Measurements from ENCODE around the gene ADAMTSL4.

DNA sequence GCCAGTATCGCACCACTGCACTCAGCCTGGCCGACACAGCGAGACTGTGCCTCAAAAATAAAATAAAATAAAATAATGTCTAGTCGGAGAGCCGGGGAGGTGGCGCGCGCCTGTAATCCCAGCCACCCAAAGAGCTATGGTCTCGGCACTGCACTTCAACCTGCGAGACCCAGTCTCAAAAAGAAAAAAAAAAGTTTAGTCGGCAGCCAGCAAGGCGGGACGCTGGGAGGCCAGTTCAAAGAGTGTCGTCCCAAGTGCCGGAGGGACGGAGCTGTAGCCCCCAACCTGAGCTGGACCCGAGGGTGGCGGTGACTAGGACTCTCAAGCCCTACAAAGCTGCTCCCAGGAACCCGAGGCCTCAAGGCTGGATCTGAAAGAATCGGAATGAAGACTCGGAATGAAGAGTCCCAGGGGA lies 34.3 kb upstream of the ADAMTSL4 start:
- TF ChIP-seq SRF (IDR thresholded peaks at IDR 0.05; ENCODE audit: low read depth, low read length), result no peak
- TF ChIP-seq CEBPB (IDR thresholded peaks at IDR 0.05; ENCODE audit: low read depth, low read length), result no peak
- TF ChIP-seq CREB1 (IDR thresholded peaks at IDR 0.05), result no peak
- no peak for TF ChIP-seq RAD21 (IDR thresholded peaks at IDR 0.05 in 1 of 2, conservative IDR thresholded peaks at IDR 0.05 in 1 of 2; ENCODE audit: low read depth in 2 of 2, low read length in 2 of 2)
- TF ChIP-seq POLR2A (IDR thresholded peaks at IDR 0.05; ENCODE audit: control extremely low read depth in 1 of 2, low read depth in 2 of 2, low read length in 2 of 2), result no peak
- TF ChIP-seq EZH2 (IDR thresholded peaks at IDR 0.05; ENCODE audit: low read depth, low read length, severe bottlenecking), result no peak
- TF ChIP-seq SP2 (IDR thresholded peaks at IDR 0.05; ENCODE audit: low read length), result no peak
- TF ChIP-seq, protein P1, sequence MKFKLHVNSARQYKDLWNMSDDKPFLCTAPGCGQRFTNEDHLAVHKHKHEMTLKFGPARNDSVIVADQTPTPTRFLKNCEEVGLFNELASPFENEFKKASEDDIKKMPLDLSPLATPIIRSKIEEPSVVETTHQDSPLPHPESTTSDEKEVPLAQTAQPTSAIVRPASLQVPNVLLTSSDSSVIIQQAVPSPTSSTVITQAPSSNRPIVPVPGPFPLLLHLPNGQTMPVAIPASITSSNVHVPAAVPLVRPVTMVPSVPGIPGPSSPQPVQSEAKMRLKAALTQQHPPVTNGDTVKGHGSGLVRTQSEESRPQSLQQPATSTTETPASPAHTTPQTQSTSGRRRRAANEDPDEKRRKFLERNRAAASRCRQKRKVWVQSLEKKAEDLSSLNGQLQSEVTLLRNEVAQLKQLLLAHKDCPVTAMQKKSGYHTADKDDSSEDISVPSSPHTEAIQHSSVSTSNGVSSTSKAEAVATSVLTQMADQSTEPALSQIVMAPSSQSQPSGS (IDR thresholded peaks at IDR 0.05; ENCODE audit: low read length), result no peak
- TF ChIP-seq, protein P2, sequence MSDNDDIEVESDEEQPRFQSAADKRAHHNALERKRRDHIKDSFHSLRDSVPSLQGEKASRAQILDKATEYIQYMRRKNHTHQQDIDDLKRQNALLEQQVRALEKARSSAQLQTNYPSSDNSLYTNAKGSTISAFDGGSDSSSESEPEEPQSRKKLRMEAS (IDR thresholded peaks at IDR 0.05), result no peak
- TF ChIP-seq, protein P3, sequence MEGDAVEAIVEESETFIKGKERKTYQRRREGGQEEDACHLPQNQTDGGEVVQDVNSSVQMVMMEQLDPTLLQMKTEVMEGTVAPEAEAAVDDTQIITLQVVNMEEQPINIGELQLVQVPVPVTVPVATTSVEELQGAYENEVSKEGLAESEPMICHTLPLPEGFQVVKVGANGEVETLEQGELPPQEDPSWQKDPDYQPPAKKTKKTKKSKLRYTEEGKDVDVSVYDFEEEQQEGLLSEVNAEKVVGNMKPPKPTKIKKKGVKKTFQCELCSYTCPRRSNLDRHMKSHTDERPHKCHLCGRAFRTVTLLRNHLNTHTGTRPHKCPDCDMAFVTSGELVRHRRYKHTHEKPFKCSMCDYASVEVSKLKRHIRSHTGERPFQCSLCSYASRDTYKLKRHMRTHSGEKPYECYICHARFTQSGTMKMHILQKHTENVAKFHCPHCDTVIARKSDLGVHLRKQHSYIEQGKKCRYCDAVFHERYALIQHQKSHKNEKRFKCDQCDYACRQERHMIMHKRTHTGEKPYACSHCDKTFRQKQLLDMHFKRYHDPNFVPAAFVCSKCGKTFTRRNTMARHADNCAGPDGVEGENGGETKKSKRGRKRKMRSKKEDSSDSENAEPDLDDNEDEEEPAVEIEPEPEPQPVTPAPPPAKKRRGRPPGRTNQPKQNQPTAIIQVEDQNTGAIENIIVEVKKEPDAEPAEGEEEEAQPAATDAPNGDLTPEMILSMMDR (IDR thresholded peaks at IDR 0.05; ENCODE audit: control extremely low read depth in 1 of 3, insufficient read depth in 1 of 3, low read depth in 1 of 3, low read length in 3 of 3), result no peak
- no peak for TF ChIP-seq KDM5A (IDR thresholded peaks at IDR 0.05; ENCODE audit: low read length)
- TF ChIP-seq TBP (IDR thresholded peaks at IDR 0.05; ENCODE audit: low read depth, low read length), result no peak
